Mesenchymal stem cell (in vitro differentiated cells and primary cell): ENCODE results near the gene UGT2B11.
"Not testable (repeated sequence)": the region's sequence is repeated elsewhere in the genome, so short reads cannot be mapped to it uniquely, and the experiment has no call there.

Experiments
- DNase-seq: peaks from one replicate; pipeline ENCODE4 v3.0.0-alpha.2; 2013
- H2AFZ ChIP-seq: one replicate; pipeline ENCODE4 v1.6.1; 2013; ENCODE audit warnings: low read depth, mild to moderate bottlenecking, control low read depth, inconsistent platforms, low read length, moderate library complexity
- H2AK5ac ChIP-seq: 2 replicates; pipeline ENCODE4 v1.6.1; 2013; ENCODE audit warnings: low read length, moderate library complexity, mild to moderate bottlenecking, inconsistent platforms; ENCODE audit not compliant: severe bottlenecking
- H2BK120ac ChIP-seq: one replicate; pipeline ENCODE4 v1.6.1; 2013; ENCODE audit warnings: low read depth, mild to moderate bottlenecking, inconsistent platforms, low read length, moderate library complexity
- H2BK12ac ChIP-seq, 2 experiments: one replicate each; pipeline ENCODE4 v1.6.1; 2013; ENCODE audit warnings: inconsistent platforms in 2 of 2, low read length in 2 of 2, mild to moderate bottlenecking in 2 of 2, moderate library complexity in 2 of 2, control low read depth in 1 of 2
- H2BK15ac ChIP-seq: one replicate; pipeline ENCODE4 v1.6.1; 2013; ENCODE audit warnings: mild to moderate bottlenecking, low read depth, inconsistent platforms; ENCODE audit not compliant: poor library complexity, severe bottlenecking
- H2BK5ac ChIP-seq: 2 replicates; pipeline ENCODE4 v1.6.1; 2013; ENCODE audit warnings: low read depth, mild to moderate bottlenecking, low read length, control low read depth, inconsistent platforms; ENCODE audit not compliant: poor library complexity, severe bottlenecking
- H3K14ac ChIP-seq, 2 experiments: one replicate each; pipeline ENCODE4 v1.6.1; 2013; ENCODE audit warnings: inconsistent platforms in 2 of 2, low read length in 2 of 2, control low read depth in 1 of 2, mild to moderate bottlenecking in 1 of 2, moderate library complexity in 1 of 2
- H3K18ac ChIP-seq, 2 experiments: one replicate each; pipeline ENCODE4 v1.6.1; 2013; ENCODE audit warnings: inconsistent platforms in 2 of 2, low read length in 2 of 2, control low read depth in 1 of 2, low read depth in 1 of 2, mild to moderate bottlenecking in 1 of 2
- H3K23ac ChIP-seq, 2 experiments: one replicate each; pipeline ENCODE4 v1.6.1; 2013; ENCODE audit warnings: inconsistent platforms in 2 of 2, low read length in 2 of 2, mild to moderate bottlenecking in 2 of 2, moderate library complexity in 2 of 2, control low read depth in 1 of 2
- H3K27ac ChIP-seq: 2 replicates; pipeline ENCODE4 v1.5.1; 2013; ENCODE audit warnings: mild to moderate bottlenecking, moderate library complexity, low read length, control low read depth, inconsistent platforms; ENCODE audit not compliant: poor library complexity, severe bottlenecking
- H3K27me3 ChIP-seq, 2 experiments: 2 replicates each; pipeline versions ENCODE4 v1.6.1 to v1.7.0; 2013; ENCODE audit warnings: low read length in 2 of 2, mild to moderate bottlenecking in 2 of 2, moderate library complexity in 2 of 2, control low read depth in 1 of 2, inconsistent platforms in 1 of 2; ENCODE audit not compliant: control insufficient read depth in 1 of 2, insufficient read depth in 1 of 2
- H3K36me3 ChIP-seq, 2 experiments: 2 replicates each; pipeline versions ENCODE4 v1.6.1 to v1.7.0; 2013; ENCODE audit warnings: low read length in 2 of 2, control low read depth in 1 of 2, inconsistent platforms in 1 of 2, low read depth in 1 of 2, mild to moderate bottlenecking in 1 of 2; ENCODE audit not compliant: insufficient read depth in 2 of 2, control insufficient read depth in 1 of 2
- H3K4ac ChIP-seq, 2 experiments: one replicate each; pipeline ENCODE4 v1.6.1; 2013; ENCODE audit warnings: inconsistent platforms in 2 of 2, low read length in 2 of 2, mild to moderate bottlenecking in 2 of 2, moderate library complexity in 2 of 2, control low read depth in 1 of 2, low read depth in 1 of 2
- H3K4me1 ChIP-seq: 2 replicates; pipeline ENCODE4 v1.6.1; 2013; ENCODE audit warnings: low read depth, low read length, control low read depth; ENCODE audit not compliant: control insufficient read depth, insufficient read depth
- H3K4me2 ChIP-seq: 2 replicates; pipeline ENCODE4 v1.6.1; 2013; ENCODE audit warnings: low read length, mild to moderate bottlenecking, inconsistent platforms; ENCODE audit not compliant: poor library complexity, severe bottlenecking
- H3K4me3 ChIP-seq, 2 experiments: 2 replicates each; pipeline versions ENCODE4 v1.5.1 to v1.7.0; 2013; ENCODE audit warnings: low read length in 2 of 2, mild to moderate bottlenecking in 2 of 2, control low read depth in 1 of 2, low read depth in 1 of 2; ENCODE audit not compliant: insufficient read depth in 1 of 2
- H3K79me1 ChIP-seq: replicated peaks from 2 replicates; pipeline ENCODE4 v1.6.1; 2013; ENCODE audit warnings: mild to moderate bottlenecking, control low read depth, low read length, inconsistent platforms; ENCODE audit not compliant: poor library complexity, severe bottlenecking
- H3K9ac ChIP-seq: 2 replicates; pipeline ENCODE4 v1.7.0; 2013; ENCODE audit warnings: mild to moderate bottlenecking, low read length, moderate library complexity
- H3K9me3 ChIP-seq: 2 replicates; pipeline ENCODE4 v1.7.0; 2013; ENCODE audit warnings: mild to moderate bottlenecking, low read length; ENCODE audit not compliant: control insufficient read depth
- H4K8ac ChIP-seq: one replicate; pipeline ENCODE4 v1.6.1; 2013; ENCODE audit warnings: inconsistent platforms, mild to moderate bottlenecking, low read length, moderate library complexity
- H4K91ac ChIP-seq: one replicate; pipeline ENCODE4 v1.6.1; 2013; ENCODE audit warnings: mild to moderate bottlenecking, low read length, inconsistent platforms
- WGBS: methylation state at CpG from one replicate; pipeline ENCODE4 v1.1.7; 2013; ENCODE audit warnings: mixed read lengths; 5-methylcytosine and 5-hydroxymethylcytosine counted together

Gene UGT2B11

DNA sequence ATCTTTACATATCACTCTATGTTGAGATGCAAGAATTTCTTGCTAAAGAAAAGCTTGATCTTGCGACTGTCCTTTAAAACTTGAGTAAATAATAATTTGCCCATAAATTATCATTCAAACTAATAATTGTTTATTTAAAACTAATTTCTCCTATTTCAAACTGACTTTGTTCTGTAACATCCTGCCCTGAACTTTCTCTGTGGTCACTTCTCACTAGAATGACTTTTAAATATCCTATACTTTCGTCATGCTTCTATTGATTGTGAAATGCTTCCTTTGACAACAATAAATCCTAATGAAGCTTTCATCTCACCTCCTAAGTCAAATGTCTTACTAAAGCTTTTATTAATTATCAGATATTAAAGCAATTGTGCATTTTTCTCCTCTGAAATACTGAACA is 27.2 kb upstream of the UGT2B11 start:
- not testable (repeated sequence) for H3K27me3 ChIP-seq, H3K23ac ChIP-seq, H2BK5ac ChIP-seq, H3K18ac ChIP-seq, H2BK12ac ChIP-seq, H3K4me2 ChIP-seq, H2AFZ ChIP-seq, H2BK120ac ChIP-seq, H3K36me3 ChIP-seq, H2BK15ac ChIP-seq, H3K9me3 ChIP-seq, H2AK5ac ChIP-seq, H3K4ac ChIP-seq, H3K79me1 ChIP-seq, DNase-seq, H3K4me1 ChIP-seq, H3K14ac ChIP-seq, H4K8ac ChIP-seq, H3K27ac ChIP-seq, H4K91ac ChIP-seq, H3K4me3 ChIP-seq, H3K9ac ChIP-seq
- whole genome bisulfite sequencing: 100% methylated on average over 2 of the region's 2 CpGs

DNA sequence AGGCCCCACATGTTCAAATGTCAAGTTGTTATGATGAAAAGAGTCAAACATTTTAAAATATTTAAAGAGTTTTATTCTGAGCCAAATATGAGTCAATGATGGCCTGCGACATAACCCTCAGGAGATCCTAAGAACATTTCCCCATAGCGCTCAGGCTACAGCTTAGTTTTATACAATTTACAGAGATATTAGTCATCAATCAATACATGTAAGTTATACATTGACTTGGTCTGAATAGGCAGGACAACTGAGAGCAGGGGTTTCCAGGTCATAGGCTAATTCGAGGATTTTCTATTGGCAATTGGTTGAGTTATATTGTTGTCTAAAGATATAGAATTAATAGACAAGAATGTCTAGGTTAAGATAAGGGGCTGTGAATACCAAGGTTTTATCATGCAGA is 26.2 kb upstream of the UGT2B11 start:
- not testable (repeated sequence) for H4K8ac ChIP-seq, H3K4me1 ChIP-seq
- 86% methylated on average over 1 of the region's 3 CpGs for WGBS

DNA sequence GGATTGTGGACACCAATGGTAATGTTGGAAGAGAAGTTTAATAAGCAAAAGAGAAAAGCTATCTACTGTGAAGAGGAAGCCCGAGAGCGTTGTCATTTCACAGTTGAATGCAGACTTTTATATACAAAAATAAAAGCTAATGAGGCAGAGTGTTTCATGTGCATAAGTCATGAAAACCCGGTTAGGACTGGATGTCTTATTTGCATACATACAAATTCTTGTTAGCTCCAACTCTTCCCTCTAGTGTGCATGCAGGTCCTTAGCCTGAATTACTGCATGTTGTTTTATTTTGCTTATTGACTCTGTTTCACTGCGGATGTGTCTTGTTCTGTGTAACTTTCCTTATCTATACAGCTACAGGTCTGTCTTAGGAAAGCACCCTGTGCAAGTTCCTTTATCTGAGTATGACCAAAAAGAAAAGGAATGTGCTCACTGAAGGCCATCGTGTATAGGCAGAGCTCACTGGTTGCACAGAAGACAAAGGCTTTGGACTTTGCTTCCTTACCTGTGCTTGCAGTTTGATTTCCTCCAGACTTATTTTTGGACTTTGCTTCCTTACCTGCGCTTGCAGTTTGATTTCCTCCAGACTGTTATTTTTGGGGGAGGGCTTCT is 25.1 kb upstream of the UGT2B11 start:
- Histone ChIP-seq H3K23ac (no peak overlapping the region), H3K27ac (no peak overlapping the region), H2BK15ac (no peak overlapping the region), H3K4me1 (no peaks in the 10 kb centered on the region), H3K27me3 (no peaks in the 10 kb centered on the region), H4K91ac (no peak overlapping the region), H3K18ac (no peak overlapping the region), H3K4me2 (no peak overlapping the region), H3K9me3 (no peaks in the 10 kb centered on the region), H2BK120ac (no peak overlapping the region), H2BK5ac (no peak overlapping the region), H3K9ac (no peak overlapping the region), H2AFZ (no peak overlapping the region), H3K14ac (no peak overlapping the region), H3K36me3 (no peaks in the 10 kb centered on the region), H4K8ac (no peak overlapping the region), H3K4ac (no peak overlapping the region), H2BK12ac (no peak overlapping the region), H3K4me3 (no peak overlapping the region), H2AK5ac (no peak overlapping the region), H3K79me1 (no peaks in the 10 kb centered on the region)
- WGBS: 82% methylated on average over 2 of the region's 6 CpGs
- DNase-seq: no peak

More for the DNA sequence above, 26.2 kb upstream of the UGT2B11 start:
- not testable (repeated sequence) for H3K14ac ChIP-seq, H3K4me3 ChIP-seq, H2AFZ ChIP-seq, H4K91ac ChIP-seq, H3K27ac ChIP-seq, H3K36me3 ChIP-seq, H2BK12ac ChIP-seq, H3K9me3 ChIP-seq, H2BK120ac ChIP-seq, H3K27me3 ChIP-seq, H2BK5ac ChIP-seq, H3K4me2 ChIP-seq, DNase-seq, H3K18ac ChIP-seq, H3K9ac ChIP-seq, H2AK5ac ChIP-seq, H3K23ac ChIP-seq, H2BK15ac ChIP-seq, H3K79me1 ChIP-seq, H3K4ac ChIP-seq

GRCh38 chr4:69239092-69239491 is 24.5 kb upstream of the UGT2B11 start:
- Histone ChIP-seq H3K18ac (no peak overlapping the region), H2BK120ac (no peak overlapping the region), H4K91ac (no peak overlapping the region), H3K4me1 (no peaks in the 10 kb centered on the region), H3K79me1 (no peaks in the 10 kb centered on the region), H3K9me3 (no peaks in the 10 kb centered on the region), H3K36me3 (no peaks in the 10 kb centered on the region), H3K4me2 (no peak overlapping the region), H2AK5ac (no peak overlapping the region), H4K8ac (no peak overlapping the region), H2BK5ac (no peak overlapping the region), H3K23ac (no peak overlapping the region), H3K4me3 (no peak overlapping the region), H3K27ac (no peak overlapping the region), H3K4ac (no peak overlapping the region), H3K9ac (no peak overlapping the region), H2BK12ac (no peak overlapping the region), H3K27me3 (no peaks in the 10 kb centered on the region), H2AFZ (no peak overlapping the region), H2BK15ac (no peak overlapping the region), H3K14ac (no peak overlapping the region)
- DNase-seq: no peak
- no CpG with 5 or more reads among the region's 2 CpGs for WGBS
